Stimulated activated memory B cell treated with anti-CD40 and anti-IgM and Interleukin-4, amounts not matched to agents 10 μg/mL and 1 μg/mL and 100 μg/mL, for 72 hours (primary cell): ENCODE results near the gene PRAMEF11.
"Not testable (repeated sequence)": the region's sequence is repeated elsewhere in the genome, so short reads cannot be mapped to it uniquely, and the experiment has no call there.

Source experiments
- ATAC-seq: fragments of 150-1000 bp; cut with Tn5 transposase; 2 replicates; pipeline ENCODE4 v1.10.0; 2021
- H3K27ac Mint-ChIP-seq: one replicate; pipeline ENCODE4 v1.8.0; 2022; ENCODE audit warnings: mild to moderate bottlenecking, mixed read lengths
- H3K27me3 Mint-ChIP-seq: one replicate; pipeline ENCODE4 v1.8.0; 2022; ENCODE audit warnings: mixed read lengths
- H3K36me3 Mint-ChIP-seq: one replicate; pipeline ENCODE4 v1.8.0; 2022; ENCODE audit warnings: mixed read lengths
- H3K4me1 Mint-ChIP-seq: one replicate; pipeline ENCODE4 v1.8.0; 2022; ENCODE audit warnings: mixed read lengths
- H3K4me3 Mint-ChIP-seq: one replicate; pipeline ENCODE4 v1.8.0; 2022; ENCODE audit warnings: mild to moderate bottlenecking, moderate library complexity, mixed read lengths
- H3K9me3 Mint-ChIP-seq: one replicate; pipeline ENCODE4 v1.8.0; 2022; ENCODE audit warnings: mixed read lengths

Gene PRAMEF11

DNA sequence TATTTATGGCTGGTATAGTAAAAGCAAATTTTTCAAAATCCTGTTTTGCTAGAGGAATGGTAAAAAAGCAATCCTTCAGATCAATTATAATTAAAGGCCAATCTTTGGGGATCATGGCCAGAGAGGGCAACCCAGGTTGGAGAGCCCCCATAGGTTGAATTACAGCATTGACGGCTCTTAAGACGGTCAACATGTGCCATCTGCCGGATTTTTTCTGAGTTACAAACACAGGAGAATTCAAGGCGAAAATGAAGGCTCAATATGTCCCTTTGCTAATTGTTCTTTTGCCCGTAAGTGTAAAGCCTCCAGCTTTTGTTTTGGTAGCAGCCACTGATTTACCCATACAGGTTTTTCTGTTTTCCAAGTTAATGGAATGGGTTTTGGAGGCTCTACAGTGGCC lies 49.7 kb downstream of the PRAMEF11 start:
- H3K27me3 Mint-ChIP-seq, H3K27ac Mint-ChIP-seq, ATAC-seq, H3K9me3 Mint-ChIP-seq, H3K4me1 Mint-ChIP-seq, H3K4me3 Mint-ChIP-seq, H3K36me3 Mint-ChIP-seq: not testable (repeated sequence)

GRCh38 chr1:12778907-12779306 lies 52.3 kb downstream of the PRAMEF11 start:
- Mint-ChIP-seq H3K4me3 (no peak overlapping the region), H3K27ac (no peak overlapping the region), H3K36me3 (no peaks in the 10 kb centered on the region), H3K9me3 (no peaks in the 10 kb centered on the region), H3K27me3 (peaks cover 8% of the 10 kb centered on the region), H3K4me1 (no peaks in the 10 kb centered on the region)
- ATAC-seq: no peak

DNA sequence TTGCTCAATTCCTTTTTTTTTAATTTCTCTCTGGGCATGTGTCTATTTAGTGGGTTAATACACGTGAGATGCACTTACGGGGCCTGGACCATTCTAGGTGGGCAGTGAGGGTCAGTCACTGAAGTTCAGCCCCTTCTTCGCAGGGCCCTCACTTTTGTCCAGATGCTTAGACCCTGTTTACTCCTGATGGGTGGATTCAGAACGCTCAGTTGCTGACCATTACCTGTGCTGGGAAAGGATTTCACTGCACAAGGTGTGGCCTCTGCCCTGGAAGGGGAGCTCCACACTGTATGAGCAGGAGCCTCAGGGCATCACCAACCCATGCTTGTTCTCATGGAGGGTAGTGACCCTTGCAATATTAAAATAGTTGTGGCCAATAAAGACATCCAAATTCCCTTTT lies 53.1 kb downstream of the PRAMEF11 start:
- no peak overlapping the region for H3K4me3 Mint-ChIP-seq
- H3K27me3 Mint-ChIP-seq: peaks cover 12% of the 10 kb centered on the region
- H3K36me3 Mint-ChIP-seq: no peaks in the 10 kb centered on the region

GRCh38 chr1:12776801-12777557 lies 54.2 kb downstream of the PRAMEF11 start:
- peaks cover 22% of the 10 kb centered on the region for H3K27me3 Mint-ChIP-seq
- peak; percentile 36 for ATAC-seq
- H3K4me3 Mint-ChIP-seq: no peak overlapping the region
- H3K4me1 Mint-ChIP-seq: no peaks in the 10 kb centered on the region
- no peaks in the 10 kb centered on the region for H3K9me3 Mint-ChIP-seq
- H3K27ac Mint-ChIP-seq: no peak overlapping the region
- H3K36me3 Mint-ChIP-seq: no peaks in the 10 kb centered on the region

More for the DNA sequence above, 53.1 kb downstream of the PRAMEF11 start:
- H3K9me3 Mint-ChIP-seq: no peaks in the 10 kb centered on the region
- no peaks in the 10 kb centered on the region for H3K4me1 Mint-ChIP-seq
- no peak overlapping the region for H3K27ac Mint-ChIP-seq
- no peak for ATAC-seq

DNA sequence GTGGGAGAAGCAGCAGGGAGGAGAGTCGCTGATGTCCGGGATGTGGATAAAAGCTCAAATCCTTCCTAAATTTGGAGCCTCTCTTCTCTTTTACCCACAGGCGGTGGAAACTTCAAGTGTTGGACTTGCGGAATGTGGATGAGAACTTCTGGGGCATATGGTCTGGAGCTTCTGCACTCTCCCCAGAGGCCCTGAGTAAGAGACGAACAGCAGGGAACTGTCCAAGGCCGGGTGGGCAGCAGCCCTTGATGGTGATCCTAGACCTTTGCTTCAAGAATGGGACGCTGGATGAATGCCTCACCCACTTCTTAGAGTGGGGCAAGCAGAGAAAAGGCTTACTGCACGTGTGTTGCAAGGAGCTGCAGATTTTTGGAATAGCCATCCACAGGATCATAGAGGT lies 55.8 kb downstream of the PRAMEF11 start:
- Mint-ChIP-seq H3K4me1 (no peaks in the 10 kb centered on the region), H3K36me3 (no peaks in the 10 kb centered on the region), H3K9me3 (no peaks in the 10 kb centered on the region), H3K27ac (no peak overlapping the region), H3K4me3 (no peak overlapping the region), H3K27me3 (peaks cover 37% of the 10 kb centered on the region)
- ATAC-seq: no peak

- peaks cover 43% of the 10 kb centered on the region for H3K27me3 Mint-ChIP-seq
- ATAC-seq: peak; percentile 18
- no peak overlapping the region for H3K4me3 Mint-ChIP-seq
- no peaks in the 10 kb centered on the region for H3K9me3 Mint-ChIP-seq
- H3K36me3 Mint-ChIP-seq: no peaks in the 10 kb centered on the region
- H3K4me1 Mint-ChIP-seq: no peaks in the 10 kb centered on the region
- no peak overlapping the region for H3K27ac Mint-ChIP-seq
These were observed 56.3 kb downstream of the PRAMEF11 start for GRCh38 chr1:12774801-12775345.
